HG02943 (cell line): ENCODE measurements around the gene DBN1.
"Not testable (repeated sequence)": the region's sequence is repeated elsewhere in the genome, so short reads cannot be mapped to it uniquely, and the experiment has no call there.

Experiments used
- ATAC-seq: cut with Tn5 transposase; IDR thresholded peaks from one replicate; pipeline ENCODE4 v1.9.1; 2021; ENCODE audit warnings: mild to moderate bottlenecking, low read depth, moderate library complexity; ENCODE audit not compliant: unreplicated experiment

DBN1 gene

DNA sequence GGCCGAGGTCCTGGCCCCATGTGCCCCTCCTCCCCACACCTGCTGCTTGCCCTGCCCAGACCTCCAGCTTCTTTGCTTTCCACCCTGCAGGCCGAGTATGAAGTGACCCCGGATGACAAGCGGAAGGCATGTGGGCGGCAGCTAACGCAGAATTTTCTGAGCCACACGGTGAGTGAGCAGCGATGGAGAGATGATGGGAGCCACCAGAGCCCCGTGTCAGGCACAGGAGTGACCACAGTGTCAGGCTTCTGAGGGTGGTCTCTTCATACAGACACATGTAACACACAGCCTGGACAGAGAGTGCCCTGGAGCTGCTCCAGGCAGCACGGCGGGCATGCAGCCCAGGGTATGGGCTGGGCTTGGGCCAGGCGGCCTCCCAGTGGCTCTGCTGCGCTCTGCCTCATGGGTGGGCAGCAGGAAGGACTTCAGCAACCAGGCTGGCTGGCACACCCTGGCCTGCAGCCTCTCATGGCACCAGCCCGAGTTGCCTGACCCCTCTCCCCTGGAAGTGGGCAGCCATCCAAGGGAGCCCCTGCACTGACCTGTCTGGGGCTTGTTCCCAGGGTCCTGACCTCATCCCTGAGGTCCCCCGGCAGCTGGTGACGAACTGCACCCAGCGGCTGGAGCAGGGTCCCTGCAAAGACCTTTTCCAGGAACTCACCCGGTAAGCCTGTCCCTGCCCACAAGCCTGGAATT lies 41.1 kb downstream of the DBN1 start:
- ATAC-seq, result no peak

GRCh38 chr5:177431317-177432142 lies 41.9 kb downstream of the DBN1 start:
- peak; percentile 46 for ATAC-seq

- ATAC-seq, result peak; percentile 0
Measured at GRCh38 chr5:177430972-177431316, 42.5 kb downstream of the DBN1 start.

- no peak for ATAC-seq
Measured at GRCh38 chr5:177430140-177430951, 43.1 kb downstream of the DBN1 start.

GRCh38 chr5:177429248-177430040 lies 44.0 kb downstream of the DBN1 start:
- ATAC-seq, result no peak

DNA sequence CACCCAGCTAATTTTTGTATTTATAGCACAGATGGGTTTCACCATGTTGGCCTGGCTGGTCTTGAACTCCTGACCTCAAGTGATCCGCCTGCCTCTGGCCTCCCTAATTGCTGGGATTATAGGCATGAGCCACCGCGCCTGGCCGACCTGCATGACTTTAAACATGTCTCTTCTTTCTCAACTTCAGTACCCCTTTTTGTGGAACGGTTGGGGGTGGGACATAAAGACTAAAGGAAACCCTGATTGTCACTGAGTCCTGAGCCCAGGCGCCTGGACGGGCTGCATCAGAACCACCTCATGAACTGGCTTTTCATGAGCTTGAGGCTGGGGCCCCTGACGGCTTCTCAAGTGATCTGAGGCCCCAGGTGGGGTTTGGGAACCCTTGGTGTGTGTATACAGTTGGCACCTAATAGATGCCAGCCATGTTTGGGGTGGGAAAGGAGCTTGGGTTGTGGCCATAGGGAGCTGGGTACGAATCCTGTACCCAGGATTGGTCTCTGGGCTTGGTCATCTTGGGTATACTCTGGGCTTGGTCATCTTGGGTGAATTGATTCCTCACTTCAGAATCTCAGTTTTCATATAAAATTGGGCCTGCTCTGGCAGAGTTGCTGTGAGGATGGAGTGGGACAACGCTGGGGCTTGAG lies 44.7 kb downstream of the DBN1 start:
- no peak for ATAC-seq

GRCh38 chr5:177427919-177428573 lies 45.4 kb downstream of the DBN1 start:
- no peak for ATAC-seq

DNA sequence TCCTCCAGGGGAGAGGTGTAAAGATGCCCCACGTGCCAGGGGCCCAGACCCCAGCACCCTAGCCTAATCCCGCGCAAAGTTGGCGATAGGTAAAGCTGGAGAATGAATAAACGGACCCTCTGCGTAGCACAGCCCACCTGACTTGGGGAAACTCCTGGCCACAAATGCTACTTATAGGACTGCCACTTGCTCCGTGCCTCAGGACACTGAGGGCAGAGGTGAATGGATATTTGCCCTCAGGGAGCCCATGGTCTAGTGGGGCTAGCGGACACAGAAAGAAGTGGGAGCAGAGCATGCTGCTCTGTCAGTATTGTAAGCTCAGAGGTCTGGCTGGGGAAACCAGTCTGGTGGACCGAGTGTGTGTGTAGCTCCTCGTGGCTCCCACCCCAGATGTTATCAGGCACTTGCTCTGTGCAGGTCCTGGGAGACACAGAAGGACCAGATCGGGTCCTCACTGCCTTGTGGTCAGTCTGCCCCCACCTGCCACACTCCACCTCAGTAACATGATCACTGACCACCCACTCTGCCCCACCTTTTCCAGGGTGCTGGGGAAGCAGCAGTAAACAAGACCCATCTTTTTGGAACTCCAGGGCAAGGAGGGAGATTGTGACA lies 46.1 kb downstream of the DBN1 start:
- no peak for ATAC-seq

GRCh38 chr5:177426566-177427210 lies 46.7 kb downstream of the DBN1 start, which contains the start of gene GRK6:
Gene GRK6, plus strand, starts transcription at chr5:177426676. Its CDS starts 170 bp downstream, at chr5:177426846.
- peak; percentile 2 for ATAC-seq

DNA sequence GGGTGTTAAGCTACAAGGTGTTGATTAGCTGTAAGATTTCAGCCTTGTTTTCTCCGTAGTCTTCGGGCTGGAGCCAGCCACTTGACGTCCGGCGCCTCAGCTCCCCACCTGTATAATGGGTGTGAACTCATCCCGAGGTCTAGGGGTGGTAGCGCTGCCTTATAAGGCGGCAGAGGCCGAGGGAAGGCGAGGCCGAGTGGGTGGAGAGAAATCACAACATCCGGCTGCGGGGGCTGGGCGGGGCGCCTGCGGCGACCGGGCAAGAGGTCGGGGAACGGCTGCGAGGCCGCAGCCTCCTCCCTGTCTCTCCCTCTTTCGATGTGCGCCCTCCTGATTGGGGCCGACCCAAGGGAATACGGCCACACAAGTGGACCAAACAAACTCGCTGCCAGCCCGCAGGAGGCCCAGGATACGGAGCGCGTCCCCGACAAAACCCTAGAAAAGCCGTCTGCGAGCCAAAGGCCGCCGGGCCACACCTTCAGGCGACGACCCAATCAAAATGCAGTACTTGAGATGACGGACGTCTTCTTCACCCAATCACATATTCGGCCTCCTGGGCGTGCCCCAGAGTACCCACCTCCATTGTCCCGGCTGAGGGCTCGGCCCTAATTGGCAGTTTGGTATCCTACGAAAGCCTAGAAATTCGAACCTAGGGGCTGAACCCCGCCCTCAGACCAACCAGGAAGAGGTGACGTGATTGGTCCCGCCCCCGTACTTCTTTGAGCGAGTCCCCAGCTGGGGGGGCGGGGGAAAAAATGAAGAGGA lies 47.5 kb downstream of the DBN1 start:
- peak; percentile 77 for ATAC-seq

GRCh38 chr5:177425196-177425800 lies 48.1 kb downstream of the DBN1 start:
- ATAC-seq, result no peak

DNA sequence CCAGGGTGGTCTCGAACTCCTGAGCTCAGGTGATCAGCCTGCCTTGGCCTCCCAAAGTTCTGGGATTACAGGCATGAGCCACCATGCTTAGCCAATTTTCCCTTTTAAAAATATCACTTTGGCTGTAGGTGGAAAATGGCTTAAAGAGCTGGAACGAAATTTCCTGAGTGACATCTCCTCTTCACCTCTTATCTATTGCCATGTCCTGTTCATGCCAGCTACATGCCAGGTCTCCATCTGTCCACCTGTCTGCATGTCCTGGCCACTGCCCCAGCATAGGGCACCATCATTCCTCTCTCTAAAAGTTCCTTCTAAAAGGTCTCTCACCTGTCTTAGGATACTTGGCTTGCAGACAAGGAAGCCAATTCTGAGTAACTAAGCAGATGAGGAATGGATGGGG lies 49.8 kb downstream of the DBN1 start:
- ATAC-seq, result no peak

DNA sequence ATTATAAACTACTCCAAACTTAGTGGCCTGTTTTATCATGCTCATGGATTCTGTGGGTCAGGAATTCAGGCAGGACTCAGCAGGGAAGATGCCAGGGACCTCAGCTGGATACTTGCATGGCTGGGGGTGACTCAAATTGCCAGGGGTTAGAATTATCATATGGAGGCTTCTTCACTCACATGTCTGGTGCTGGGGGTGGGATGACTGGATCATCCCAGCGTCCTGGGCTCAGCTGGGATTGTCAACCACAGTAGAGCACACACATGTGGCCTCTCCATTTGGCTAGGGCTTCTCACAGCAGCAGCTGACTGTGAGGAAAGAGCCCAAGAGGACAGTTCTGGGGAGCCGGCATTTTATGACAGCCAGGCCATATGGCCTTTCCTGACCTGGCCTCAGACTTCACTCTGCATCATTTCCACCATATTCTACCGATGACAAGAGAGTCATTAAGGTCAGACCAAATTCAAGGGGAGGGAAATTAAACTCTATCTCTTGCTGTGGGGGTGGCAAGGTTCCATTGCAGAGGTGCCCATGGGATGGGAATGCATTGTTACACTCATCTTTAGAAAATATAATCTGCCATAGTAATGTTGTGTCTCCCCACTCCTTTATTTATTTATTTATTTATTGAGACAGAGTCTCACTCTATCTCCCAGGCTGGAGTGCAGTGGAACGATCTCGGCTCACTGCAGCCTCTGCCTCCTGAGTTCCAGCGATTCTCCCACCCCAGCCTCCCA lies 52.2 kb downstream of the DBN1 start:
- ATAC-seq, result no peak

GRCh38 chr5:177420472-177420871 lies 53.0 kb downstream of the DBN1 start:
- ATAC-seq, result not testable (repeated sequence)

- no peak for ATAC-seq
Measured at GRCh38 chr5:177419046-177419445, 54.4 kb downstream of the DBN1 start.

- not testable (repeated sequence) for ATAC-seq
Measured at GRCh38 chr5:177417081-177417480, 56.4 kb downstream of the DBN1 start.

GRCh38 chr5:177414481-177414880 lies 59.0 kb downstream of the DBN1 start:
- no peak for ATAC-seq
